ENCODE results near the gene NFKBIE. TPM values are rescaled to one million over a fixed set of nuclear protein-coding genes. Genes with fewer than 3 reads are reported as not detected.

The NFKBIE gene
- total RNA-seq, 1 experiment from 2014 or later: 24.9 TPM

DNA sequence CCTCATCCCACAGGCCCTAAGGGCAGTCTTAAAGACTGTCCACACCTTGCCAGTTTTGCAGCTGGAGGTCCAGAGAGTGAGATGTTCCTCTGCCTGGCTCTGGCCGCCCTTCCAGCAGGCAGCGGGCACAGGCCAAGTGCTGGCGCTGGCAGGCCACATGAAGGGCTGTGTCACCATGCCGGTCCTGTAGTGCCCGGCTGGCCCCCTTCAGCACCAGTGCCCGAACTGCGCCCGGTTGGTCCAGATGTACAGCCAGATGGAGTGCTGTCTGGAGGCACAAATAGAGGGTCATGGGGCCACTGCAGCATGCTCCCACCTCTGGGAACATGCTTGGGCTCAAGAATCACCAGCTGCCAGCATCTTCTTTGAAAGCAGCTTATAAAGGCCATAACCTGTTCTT lies 3.8 kb downstream of the NFKBIE start:
- intact Hi-C loops (cut with micrococcal nuclease; ENCODE audit: unreplicated experiment) (no loop called here), in situ Hi-C loops (cut with HindIII; ENCODE audit: low pct_unique_long_range_greater_than_20kb, low sequenced_read_pairs) (no loop called here)
- Histone ChIP-seq H3K36me3 (ENCODE audit: control insufficient read depth, insufficient read depth, low read length) (peaks cover 5% of the 10 kb centered on the region), H3K9me3 (ENCODE audit: control insufficient read depth, insufficient read depth, low read depth, low read length) (no peaks in the 10 kb centered on the region), H3K27me3 (ENCODE audit: control insufficient read depth, insufficient read depth, low read length) (no peaks in the 10 kb centered on the region), H3K4me1 (ENCODE audit: control insufficient read depth, insufficient read depth, low read length) (peaks cover 31% of the 10 kb centered on the region), H3K4me3 (ENCODE audit: low read depth in 2 of 2, low read length in 2 of 2) (no peak overlapping the region), H3K27ac (ENCODE audit: low read length) (no peak overlapping the region)
- ATAC-seq (no peak), DNase-seq (ENCODE audit: low read depth, low spot score) (no peak)
- TF ChIP-seq, protein P1, sequence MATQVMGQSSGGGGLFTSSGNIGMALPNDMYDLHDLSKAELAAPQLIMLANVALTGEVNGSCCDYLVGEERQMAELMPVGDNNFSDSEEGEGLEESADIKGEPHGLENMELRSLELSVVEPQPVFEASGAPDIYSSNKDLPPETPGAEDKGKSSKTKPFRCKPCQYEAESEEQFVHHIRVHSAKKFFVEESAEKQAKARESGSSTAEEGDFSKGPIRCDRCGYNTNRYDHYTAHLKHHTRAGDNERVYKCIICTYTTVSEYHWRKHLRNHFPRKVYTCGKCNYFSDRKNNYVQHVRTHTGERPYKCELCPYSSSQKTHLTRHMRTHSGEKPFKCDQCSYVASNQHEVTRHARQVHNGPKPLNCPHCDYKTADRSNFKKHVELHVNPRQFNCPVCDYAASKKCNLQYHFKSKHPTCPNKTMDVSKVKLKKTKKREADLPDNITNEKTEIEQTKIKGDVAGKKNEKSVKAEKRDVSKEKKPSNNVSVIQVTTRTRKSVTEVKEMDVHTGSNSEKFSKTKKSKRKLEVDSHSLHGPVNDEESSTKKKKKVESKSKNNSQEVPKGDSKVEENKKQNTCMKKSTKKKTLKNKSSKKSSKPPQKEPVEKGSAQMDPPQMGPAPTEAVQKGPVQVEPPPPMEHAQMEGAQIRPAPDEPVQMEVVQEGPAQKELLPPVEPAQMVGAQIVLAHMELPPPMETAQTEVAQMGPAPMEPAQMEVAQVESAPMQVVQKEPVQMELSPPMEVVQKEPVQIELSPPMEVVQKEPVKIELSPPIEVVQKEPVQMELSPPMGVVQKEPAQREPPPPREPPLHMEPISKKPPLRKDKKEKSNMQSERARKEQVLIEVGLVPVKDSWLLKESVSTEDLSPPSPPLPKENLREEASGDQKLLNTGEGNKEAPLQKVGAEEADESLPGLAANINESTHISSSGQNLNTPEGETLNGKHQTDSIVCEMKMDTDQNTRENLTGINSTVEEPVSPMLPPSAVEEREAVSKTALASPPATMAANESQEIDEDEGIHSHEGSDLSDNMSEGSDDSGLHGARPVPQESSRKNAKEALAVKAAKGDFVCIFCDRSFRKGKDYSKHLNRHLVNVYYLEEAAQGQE (IDR thresholded peaks at IDR 0.05; ENCODE audit: insufficient read depth in 1 of 2, low read depth in 2 of 2, low read length in 1 of 2): no peak
- no peak for TF ChIP-seq POLR2AphosphoS5 (IDR thresholded peaks at IDR 0.05; ENCODE audit: low read depth, low read length)
- no peak for TF ChIP-seq TCF7L2 (IDR thresholded peaks at IDR 0.05; ENCODE audit: low read depth, low read length)
- no peak for TF ChIP-seq SIN3A (IDR thresholded peaks at IDR 0.05; ENCODE audit: borderline replicate concordance, insufficient read depth, low read depth, low read length)
- TF ChIP-seq, protein P2, sequence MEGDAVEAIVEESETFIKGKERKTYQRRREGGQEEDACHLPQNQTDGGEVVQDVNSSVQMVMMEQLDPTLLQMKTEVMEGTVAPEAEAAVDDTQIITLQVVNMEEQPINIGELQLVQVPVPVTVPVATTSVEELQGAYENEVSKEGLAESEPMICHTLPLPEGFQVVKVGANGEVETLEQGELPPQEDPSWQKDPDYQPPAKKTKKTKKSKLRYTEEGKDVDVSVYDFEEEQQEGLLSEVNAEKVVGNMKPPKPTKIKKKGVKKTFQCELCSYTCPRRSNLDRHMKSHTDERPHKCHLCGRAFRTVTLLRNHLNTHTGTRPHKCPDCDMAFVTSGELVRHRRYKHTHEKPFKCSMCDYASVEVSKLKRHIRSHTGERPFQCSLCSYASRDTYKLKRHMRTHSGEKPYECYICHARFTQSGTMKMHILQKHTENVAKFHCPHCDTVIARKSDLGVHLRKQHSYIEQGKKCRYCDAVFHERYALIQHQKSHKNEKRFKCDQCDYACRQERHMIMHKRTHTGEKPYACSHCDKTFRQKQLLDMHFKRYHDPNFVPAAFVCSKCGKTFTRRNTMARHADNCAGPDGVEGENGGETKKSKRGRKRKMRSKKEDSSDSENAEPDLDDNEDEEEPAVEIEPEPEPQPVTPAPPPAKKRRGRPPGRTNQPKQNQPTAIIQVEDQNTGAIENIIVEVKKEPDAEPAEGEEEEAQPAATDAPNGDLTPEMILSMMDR (IDR thresholded peaks at IDR 0.05): no peak
- ChIA-PET POLR2A (no interaction called here), CTCF (no interaction called here)
- BruUV-seq (replicated peaks): no TSS peak

DNA sequence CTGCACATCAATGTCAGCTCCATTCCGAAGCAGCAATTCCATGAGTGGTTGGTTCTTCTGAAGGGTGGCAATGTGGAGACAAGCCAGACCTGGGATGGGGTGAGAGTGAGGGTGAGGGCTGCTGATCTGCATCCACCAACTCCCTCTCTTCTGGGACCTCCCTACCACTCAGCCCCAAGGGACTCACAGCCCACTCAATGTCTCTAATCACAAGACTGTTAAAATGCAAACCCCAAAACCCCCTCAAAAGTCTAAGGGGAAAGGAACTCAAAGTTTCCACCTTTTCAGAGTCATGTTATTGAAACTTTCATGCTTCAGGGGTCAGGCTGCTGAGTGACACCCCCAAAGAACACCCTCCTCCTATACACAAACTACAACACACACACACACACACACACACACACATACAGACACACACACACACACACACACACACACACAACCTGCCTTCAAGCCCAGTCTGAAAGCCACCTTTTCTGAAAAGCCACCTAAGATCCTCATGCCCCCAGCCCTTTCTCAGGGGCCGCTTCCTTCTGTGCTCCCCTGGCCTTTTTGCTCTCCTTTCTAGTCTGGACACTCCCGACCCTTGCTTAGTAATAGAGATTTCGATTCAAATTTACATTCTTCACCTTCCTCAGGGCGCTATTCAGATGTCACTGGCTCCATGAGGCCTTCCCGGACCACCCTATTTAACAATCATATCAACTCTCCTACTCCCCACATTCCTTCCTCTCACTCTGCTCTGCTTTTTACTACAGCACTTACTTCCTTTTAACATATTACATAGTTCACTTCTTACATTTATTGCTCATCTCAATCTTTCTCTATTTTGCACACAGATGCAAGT lies 4.7 kb downstream of the NFKBIE start:
- POLR2A ChIA-PET: no interaction called here

More for the DNA sequence above, 4.7 kb downstream of the NFKBIE start:
- H3K4me3 ChIP-seq (ENCODE audit: low read depth in 2 of 2, low read length in 2 of 2): no peak overlapping the region
- no peaks in the 10 kb centered on the region for H3K27me3 ChIP-seq (ENCODE audit: control insufficient read depth, insufficient read depth, low read length)
- in situ Hi-C loops (cut with HindIII; ENCODE audit: low pct_unique_long_range_greater_than_20kb, low sequenced_read_pairs): no loop called here
- ATAC-seq (no peak), DNase-seq (ENCODE audit: low read depth, low spot score) (no peak)
- no TSS peak for BruUV-seq (replicated peaks)
- H3K9me3 ChIP-seq (ENCODE audit: control insufficient read depth, insufficient read depth, low read depth, low read length): no peaks in the 10 kb centered on the region
- peaks cover 5% of the 10 kb centered on the region for H3K36me3 ChIP-seq (ENCODE audit: control insufficient read depth, insufficient read depth, low read length)
- CTCF ChIA-PET: no interaction called here
- no peak overlapping the region for H3K27ac ChIP-seq (ENCODE audit: low read length)
- TF ChIP-seq SIN3A (IDR thresholded peaks at IDR 0.05; ENCODE audit: borderline replicate concordance, insufficient read depth, low read depth, low read length) (no peak), POLR2AphosphoS5 (IDR thresholded peaks at IDR 0.05; ENCODE audit: low read depth, low read length) (no peak), TCF7L2 (IDR thresholded peaks at IDR 0.05; ENCODE audit: low read depth, low read length) (no peak)
- TF ChIP-seq, protein P2 (IDR thresholded peaks at IDR 0.05): no peak
- TF ChIP-seq, protein P1 (IDR thresholded peaks at IDR 0.05; ENCODE audit: insufficient read depth in 1 of 2, low read depth in 2 of 2, low read length in 1 of 2): no peak
- intact Hi-C loops (cut with micrococcal nuclease; ENCODE audit: unreplicated experiment): no loop called here
- H3K4me1 ChIP-seq (ENCODE audit: control insufficient read depth, insufficient read depth, low read length): peaks cover 36% of the 10 kb centered on the region

Measured in Panc1 (cell line).